HepG2 (cell line): ENCODE measurements around the gene PFN1. TPM values are rescaled to one million over a fixed set of nuclear protein-coding genes. Genes with fewer than 3 reads are reported as not detected.

Experiments
- ARHGAP35 ChIP-seq: sonication (generic); formaldehyde crosslinking; IDR thresholded peaks from 2 replicates; pipeline ENCODE4 v1.9.0; 2022; ENCODE audit warnings: mild to moderate bottlenecking, inconsistent platforms, moderate library complexity, missing genetic modification reagents, borderline replicate concordance
- FOXK2 ChIP-seq: fragments of 450-650 bp; IDR thresholded peaks from 2 replicates; pipeline ENCODE4 v1.6.1; 2016
- HES4 ChIP-seq: sonication (generic); formaldehyde crosslinking; IDR thresholded peaks from 2 replicates; pipeline ENCODE4 v1.9.0; 2021; ENCODE audit warnings: mild to moderate bottlenecking, missing genetic modification reagents, borderline replicate concordance
- KDM5B ChIP-seq: sonication (generic); formaldehyde crosslinking; IDR thresholded peaks from 2 replicates; pipeline ENCODE4 v1.4.0; 2020; ENCODE audit warnings: missing genetic modification reagents, mild to moderate bottlenecking, borderline replicate concordance
- KMT2A ChIP-seq: sonication (generic); formaldehyde crosslinking; IDR thresholded peaks from 2 replicates; pipeline ENCODE4 v1.4.0; 2020; ENCODE audit warnings: missing genetic modification reagents
- MIXL1 ChIP-seq: IDR thresholded peaks from 2 replicates; pipeline ENCODE4 v1.6.1; 2016
- NFE2L2 ChIP-seq: fragments of 150-350 bp; IDR thresholded peaks from 2 replicates; pipeline ENCODE4 v1.6.1; 2014; ENCODE audit warnings: low read length
- PHF20 ChIP-seq: sonication (generic); formaldehyde crosslinking; IDR thresholded peaks from 2 replicates; pipeline ENCODE4 v1.5.0; 2020; ENCODE audit warnings: mild to moderate bottlenecking, missing genetic modification reagents
- TFDP2 ChIP-seq: sonication (generic); formaldehyde crosslinking; IDR thresholded peaks from 2 replicates; pipeline ENCODE4 v1.4.0; 2020; ENCODE audit warnings: missing genetic modification reagents
- ZBTB3 ChIP-seq: sonication (generic); formaldehyde crosslinking; IDR thresholded peaks from 2 replicates; pipeline ENCODE4 v1.4.0; 2020; ENCODE audit warnings: low read depth, mild to moderate bottlenecking, moderate library complexity, missing genetic modification reagents, borderline replicate concordance
- ZFP37 ChIP-seq: sonication (generic); formaldehyde crosslinking; IDR thresholded peaks from 2 replicates; pipeline ENCODE4 v1.4.0; 2020; ENCODE audit warnings: missing genetic modification reagents, borderline replicate concordance
- ZNF20 ChIP-seq: sonication (generic); formaldehyde crosslinking; IDR thresholded peaks from 2 replicates; pipeline ENCODE4 v1.4.0; 2020; ENCODE audit warnings: mild to moderate bottlenecking, moderate library complexity, missing genetic modification reagents
- ZNF205 ChIP-seq: IDR thresholded peaks from 2 replicates; pipeline ENCODE4 v1.6.1; 2018; ENCODE audit warnings: missing biosample characterization, missing genetic modification reagents
- ZNF619 ChIP-seq: sonication (generic); formaldehyde crosslinking; IDR thresholded peaks from 2 replicates; pipeline ENCODE4 v1.4.0; 2020; ENCODE audit warnings: mild to moderate bottlenecking, missing genetic modification reagents
- ZNF639 ChIP-seq: conservative IDR thresholded peaks from 2 replicates; pipeline ENCODE4 v1.6.1; 2018; ENCODE audit warnings: missing genetic modification reagents
- polyA plus RNA-seq, 8 experiments: library from polyadenylated mRNA; depleted of rRNA in 3 of 8; stranded (reverse) in 7 of 8; unstranded in 1 of 8; fragments of >200 nt; fragmentation: Illumina TruSeq in 4 of 8; extraction: Trizol in 4 of 8; gene quantifications; 2 replicates each; pipeline versions ENCODE4 v1.2.1 to v1.2.3, GENCODE V29; 2011 to 2016; ENCODE audit warnings: low read depth in 4 of 8, missing spikeins in 1 of 8, mixed read lengths in 1 of 8; ENCODE audit not compliant: insufficient read depth in 1 of 8
- total RNA-seq, 5 experiments: library from RNA; depleted of rRNA; stranded (reverse); fragments of >200 nt; fragmentation: Illumina TruSeq; extraction: Trizol; gene quantifications; 2 replicates each; pipeline ENCODE4 v1.2.3, GENCODE V29; 2016; ENCODE audit warnings: low read depth in 1 of 5
- TF ChIP-seq, protein P1 (sequence below): sonication (generic); formaldehyde crosslinking; IDR thresholded peaks from 2 replicates; pipeline ENCODE4 v1.4.0; 2020; ENCODE audit warnings: missing genetic modification reagents, mild to moderate bottlenecking, borderline replicate concordance
- TF ChIP-seq, protein P2 (sequence below): sonication (generic); formaldehyde crosslinking; IDR thresholded peaks from 2 replicates; pipeline ENCODE4 v1.4.0; 2020; ENCODE audit warnings: missing genetic modification reagents
- TF ChIP-seq, protein P3 (sequence below): sonication (generic); formaldehyde crosslinking; IDR thresholded peaks from 2 replicates; pipeline ENCODE4 v1.4.0; 2020; ENCODE audit warnings: missing genetic modification reagents

Gene PFN1
- total and polyA plus RNA-seq, 2 of the 13 experiments (the other 11 are each of a cell fraction or from before 2014, with no cell fraction given): 494 to 613 TPM

DNA sequence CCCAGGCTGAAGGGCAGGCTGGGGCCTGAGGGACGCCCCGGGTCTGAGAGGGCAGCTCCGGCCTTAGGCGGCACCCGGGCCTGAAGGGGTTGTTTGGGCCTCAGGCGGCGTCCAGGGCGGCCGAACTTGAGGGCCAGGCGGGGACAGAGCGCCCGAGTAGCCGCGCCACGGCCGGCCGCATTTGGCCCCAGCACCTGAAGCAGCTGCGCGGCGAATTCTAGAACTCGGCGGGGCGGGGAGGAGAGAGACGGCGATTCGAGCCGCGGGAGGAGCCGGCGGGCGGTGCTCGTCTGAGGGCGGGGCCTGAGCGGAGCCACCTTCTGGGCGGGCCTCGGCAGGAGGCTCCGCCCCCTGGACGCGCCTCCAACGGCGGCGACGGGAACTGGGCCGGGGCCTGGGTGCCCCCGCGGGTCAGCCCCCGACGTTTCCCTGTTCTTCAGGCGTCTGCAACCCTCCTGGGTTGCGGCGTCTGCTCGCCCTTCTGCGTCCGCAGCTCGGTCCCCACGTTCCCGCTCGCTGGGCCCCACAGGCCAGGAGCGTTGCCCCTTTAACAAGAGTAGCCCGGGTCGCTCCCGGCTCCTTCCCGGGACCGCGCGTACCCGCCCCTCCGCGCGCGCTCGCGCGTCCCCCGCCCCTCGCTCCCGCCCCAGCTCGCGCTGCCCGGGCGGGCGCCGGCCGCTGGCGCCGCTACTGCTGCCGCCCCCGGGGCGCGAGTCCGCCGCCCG lies 49.1 kb upstream of the PFN1 start, which contains the start of the genes INCA1 and KIF1C (continued):
- no peak for TF ChIP-seq PHF20 (CRISPR knock-in tag)
- TF ChIP-seq HES4 (CRISPR knock-in tag): peak; percentile 70; the same call in 1 of the 2 replicates
- no peak for TF ChIP-seq ZNF639
- TF ChIP-seq, protein P1, sequence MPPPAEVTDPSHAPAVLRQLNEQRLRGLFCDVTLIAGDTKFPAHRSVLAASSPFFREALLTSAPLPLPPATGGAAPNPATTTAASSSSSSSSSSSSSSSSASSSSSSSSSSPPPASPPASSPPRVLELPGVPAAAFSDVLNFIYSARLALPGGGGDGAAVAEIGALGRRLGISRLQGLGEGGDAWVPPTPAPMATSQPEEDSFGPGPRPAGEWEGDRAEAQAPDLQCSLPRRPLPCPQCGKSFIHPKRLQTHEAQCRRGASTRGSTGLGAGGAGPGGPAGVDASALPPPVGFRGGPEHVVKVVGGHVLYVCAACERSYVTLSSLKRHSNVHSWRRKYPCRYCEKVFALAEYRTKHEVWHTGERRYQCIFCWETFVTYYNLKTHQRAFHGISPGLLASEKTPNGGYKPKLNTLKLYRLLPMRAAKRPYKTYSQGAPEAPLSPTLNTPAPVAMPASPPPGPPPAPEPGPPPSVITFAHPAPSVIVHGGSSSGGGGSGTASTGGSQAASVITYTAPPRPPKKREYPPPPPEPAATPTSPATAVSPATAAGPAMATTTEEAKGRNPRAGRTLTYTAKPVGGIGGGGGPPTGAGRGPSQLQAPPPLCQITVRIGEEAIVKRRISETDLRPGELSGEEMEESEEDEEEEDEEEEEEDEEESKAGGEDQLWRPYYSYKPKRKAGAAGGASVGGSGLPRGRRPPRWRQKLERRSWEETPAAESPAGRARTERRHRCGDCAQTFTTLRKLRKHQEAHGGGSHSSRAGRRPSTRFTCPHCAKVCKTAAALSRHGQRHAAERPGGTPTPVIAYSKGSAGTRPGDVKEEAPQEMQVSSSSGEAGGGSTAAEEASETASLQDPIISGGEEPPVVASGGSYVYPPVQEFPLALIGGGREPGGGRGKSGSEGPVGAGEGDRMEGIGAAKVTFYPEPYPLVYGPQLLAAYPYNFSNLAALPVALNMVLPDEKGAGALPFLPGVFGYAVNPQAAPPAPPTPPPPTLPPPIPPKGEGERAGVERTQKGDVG (CRISPR knock-in tag): no peak
- no peak for TF ChIP-seq FOXK2
- 0 out of 2 replicates have a peak, but pooled peaks have one; percentile 30 for TF ChIP-seq ARHGAP35 (CRISPR knock-in tag)
- TF ChIP-seq KMT2A: 0 out of 2 replicates have a peak, but pooled peaks have one; percentile 16
- no peak for TF ChIP-seq ZBTB3 (CRISPR knock-in tag)
- TF ChIP-seq ZNF205 (CRISPR knock-in tag): 0 out of 2 replicates have a peak, but pooled peaks have one; percentile 12
- TF ChIP-seq ZNF20: no peak
- TF ChIP-seq KDM5B (CRISPR knock-in tag): peak; percentile 75; the same call in 1 of the 2 replicates
- TF ChIP-seq ZNF619 (CRISPR knock-in tag): peak; percentile 14; the same call in 1 of the 2 replicates
- no peak for TF ChIP-seq ZFP37 (CRISPR knock-in tag)
- TF ChIP-seq NFE2L2: no peak
- TF ChIP-seq MIXL1: peak; percentile 14; the same call in 1 of the 2 replicates
- TF ChIP-seq, protein P2, sequence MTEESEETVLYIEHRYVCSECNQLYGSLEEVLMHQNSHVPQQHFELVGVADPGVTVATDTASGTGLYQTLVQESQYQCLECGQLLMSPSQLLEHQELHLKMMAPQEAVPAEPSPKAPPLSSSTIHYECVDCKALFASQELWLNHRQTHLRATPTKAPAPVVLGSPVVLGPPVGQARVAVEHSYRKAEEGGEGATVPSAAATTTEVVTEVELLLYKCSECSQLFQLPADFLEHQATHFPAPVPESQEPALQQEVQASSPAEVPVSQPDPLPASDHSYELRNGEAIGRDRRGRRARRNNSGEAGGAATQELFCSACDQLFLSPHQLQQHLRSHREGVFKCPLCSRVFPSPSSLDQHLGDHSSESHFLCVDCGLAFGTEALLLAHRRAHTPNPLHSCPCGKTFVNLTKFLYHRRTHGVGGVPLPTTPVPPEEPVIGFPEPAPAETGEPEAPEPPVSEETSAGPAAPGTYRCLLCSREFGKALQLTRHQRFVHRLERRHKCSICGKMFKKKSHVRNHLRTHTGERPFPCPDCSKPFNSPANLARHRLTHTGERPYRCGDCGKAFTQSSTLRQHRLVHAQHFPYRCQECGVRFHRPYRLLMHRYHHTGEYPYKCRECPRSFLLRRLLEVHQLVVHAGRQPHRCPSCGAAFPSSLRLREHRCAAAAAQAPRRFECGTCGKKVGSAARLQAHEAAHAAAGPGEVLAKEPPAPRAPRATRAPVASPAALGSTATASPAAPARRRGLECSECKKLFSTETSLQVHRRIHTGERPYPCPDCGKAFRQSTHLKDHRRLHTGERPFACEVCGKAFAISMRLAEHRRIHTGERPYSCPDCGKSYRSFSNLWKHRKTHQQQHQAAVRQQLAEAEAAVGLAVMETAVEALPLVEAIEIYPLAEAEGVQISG (CRISPR knock-in tag): peak; percentile 63
- TF ChIP-seq, protein P3, sequence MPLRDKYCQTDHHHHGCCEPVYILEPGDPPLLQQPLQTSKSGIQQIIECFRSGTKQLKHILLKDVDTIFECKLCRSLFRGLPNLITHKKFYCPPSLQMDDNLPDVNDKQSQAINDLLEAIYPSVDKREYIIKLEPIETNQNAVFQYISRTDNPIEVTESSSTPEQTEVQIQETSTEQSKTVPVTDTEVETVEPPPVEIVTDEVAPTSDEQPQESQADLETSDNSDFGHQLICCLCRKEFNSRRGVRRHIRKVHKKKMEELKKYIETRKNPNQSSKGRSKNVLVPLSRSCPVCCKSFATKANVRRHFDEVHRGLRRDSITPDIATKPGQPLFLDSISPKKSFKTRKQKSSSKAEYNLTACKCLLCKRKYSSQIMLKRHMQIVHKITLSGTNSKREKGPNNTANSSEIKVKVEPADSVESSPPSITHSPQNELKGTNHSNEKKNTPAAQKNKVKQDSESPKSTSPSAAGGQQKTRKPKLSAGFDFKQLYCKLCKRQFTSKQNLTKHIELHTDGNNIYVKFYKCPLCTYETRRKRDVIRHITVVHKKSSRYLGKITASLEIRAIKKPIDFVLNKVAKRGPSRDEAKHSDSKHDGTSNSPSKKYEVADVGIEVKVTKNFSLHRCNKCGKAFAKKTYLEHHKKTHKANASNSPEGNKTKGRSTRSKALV (CRISPR knock-in tag): 0 out of 2 replicates have a peak, but pooled peaks have one; percentile 33
- peak; percentile 43; the same call in 1 of the 2 replicates for TF ChIP-seq TFDP2 (CRISPR knock-in tag)
